Suprapubic skin (tissue), 3 donors: ENCODE results near the gene S1PR4.

Experiments used
- EP300 ChIP-seq: sonication (generic); formaldehyde crosslinking; IDR thresholded peaks from one replicate; pipeline ENCODE4 v1.6.1; 2017; ENCODE audit warnings: antibody characterized with exemption
- TF ChIP-seq, protein P1 (sequence below), 2 donors: fragments of 200-600 bp in 1 of 2; fragments of 450-650 bp in 1 of 2; sonication (generic) in 1 of 2; IDR thresholded peaks; one replicate each; pipeline ENCODE4 v1.5.1; 2016 to 2019; ENCODE audit warnings: antibody characterized with exemption in 2 of 2, mild to moderate bottlenecking in 1 of 2, moderate library complexity in 1 of 2

DNA sequence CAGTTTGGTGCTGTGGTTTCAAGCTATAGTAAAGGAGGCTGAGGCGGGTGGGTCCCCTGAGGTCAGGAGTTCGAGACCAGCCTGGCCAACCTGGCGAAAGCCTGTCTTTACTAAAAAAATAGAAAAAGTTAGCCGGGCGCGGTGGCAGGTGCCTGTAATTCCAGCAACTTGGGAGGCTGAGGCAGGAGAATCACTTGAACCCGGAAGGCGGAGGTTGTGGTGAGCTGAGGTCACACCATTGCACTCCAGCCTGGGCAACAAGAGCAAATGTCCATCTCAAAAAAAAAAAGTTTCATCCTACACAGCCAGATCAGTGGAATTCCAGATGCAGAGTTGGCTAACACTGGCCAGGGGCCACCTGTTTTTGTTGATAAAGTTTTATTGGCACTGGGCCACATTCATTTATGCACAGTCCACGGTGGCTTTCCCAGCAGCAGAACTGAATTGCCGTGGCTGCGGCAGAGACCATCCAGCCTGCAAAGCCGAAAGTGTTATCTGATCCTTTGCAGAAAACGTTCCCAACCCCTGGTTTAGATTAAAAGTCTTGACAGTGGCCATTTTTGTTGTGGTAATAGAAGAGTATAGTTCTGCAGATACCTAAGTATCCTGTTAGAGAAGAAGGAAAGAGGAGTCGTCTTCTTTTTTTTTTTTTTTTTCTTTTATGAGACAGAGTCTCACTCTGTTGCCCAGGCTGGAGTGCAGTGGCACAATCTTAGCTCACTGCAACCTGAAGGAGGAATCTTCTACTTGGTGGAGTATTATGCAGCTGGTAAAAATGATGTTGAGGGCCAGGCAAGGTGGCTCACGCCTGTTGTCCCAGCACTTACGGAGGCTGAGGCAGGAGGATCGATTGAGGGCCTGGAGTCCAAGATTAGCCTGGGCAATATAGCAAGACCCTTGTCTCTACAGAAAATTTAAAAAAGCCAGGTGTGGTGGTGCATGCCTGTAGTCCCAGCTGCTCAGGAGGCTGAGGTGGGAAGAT, 15.8 kb downstream of the S1PR4 start:
- TF ChIP-seq EP300: no peak
- TF ChIP-seq, protein P1, sequence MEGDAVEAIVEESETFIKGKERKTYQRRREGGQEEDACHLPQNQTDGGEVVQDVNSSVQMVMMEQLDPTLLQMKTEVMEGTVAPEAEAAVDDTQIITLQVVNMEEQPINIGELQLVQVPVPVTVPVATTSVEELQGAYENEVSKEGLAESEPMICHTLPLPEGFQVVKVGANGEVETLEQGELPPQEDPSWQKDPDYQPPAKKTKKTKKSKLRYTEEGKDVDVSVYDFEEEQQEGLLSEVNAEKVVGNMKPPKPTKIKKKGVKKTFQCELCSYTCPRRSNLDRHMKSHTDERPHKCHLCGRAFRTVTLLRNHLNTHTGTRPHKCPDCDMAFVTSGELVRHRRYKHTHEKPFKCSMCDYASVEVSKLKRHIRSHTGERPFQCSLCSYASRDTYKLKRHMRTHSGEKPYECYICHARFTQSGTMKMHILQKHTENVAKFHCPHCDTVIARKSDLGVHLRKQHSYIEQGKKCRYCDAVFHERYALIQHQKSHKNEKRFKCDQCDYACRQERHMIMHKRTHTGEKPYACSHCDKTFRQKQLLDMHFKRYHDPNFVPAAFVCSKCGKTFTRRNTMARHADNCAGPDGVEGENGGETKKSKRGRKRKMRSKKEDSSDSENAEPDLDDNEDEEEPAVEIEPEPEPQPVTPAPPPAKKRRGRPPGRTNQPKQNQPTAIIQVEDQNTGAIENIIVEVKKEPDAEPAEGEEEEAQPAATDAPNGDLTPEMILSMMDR (IDR thresholded peaks at IDR 0.05): no peak
